Activated T-cell treated with anti-CD3 and anti-CD28 coated beads, Interleukin-2, amount 50 U/mL, for 4 hours (primary cell): Measurements from ENCODE around the gene CLCA4. TPM values are rescaled to one million over a fixed set of nuclear protein-coding genes. Genes with fewer than 3 reads are reported as not detected.
A peak's percentile ranks its signal among the peaks of the same experiment; 100 is the strongest.

ENCODE experiments used
- ATAC-seq, 2 donors: fragments of 200-7000 bp; cut with Tn5 transposase; one replicate each; pipeline ENCODE4 v1.10.0; 2021
- DNase-seq: peaks from one replicate; pipeline ENCODE4 v3.0.0-alpha.2; 2020
- H3K27me3 Mint-ChIP-seq: one replicate; pipeline ENCODE4 v1.8.0; 2021; ENCODE audit warnings: low read depth, mixed read lengths
- H3K36me3 Mint-ChIP-seq: one replicate; pipeline ENCODE4 v1.8.0; 2022; ENCODE audit warnings: mixed read lengths; ENCODE audit not compliant: insufficient read depth
- H3K4me1 Mint-ChIP-seq: one replicate; pipeline ENCODE4 v1.8.0; 2021; ENCODE audit warnings: low read depth, mixed read lengths
- H3K4me3 Mint-ChIP-seq: one replicate; pipeline ENCODE4 v1.8.0; 2021; ENCODE audit warnings: mild to moderate bottlenecking, moderate library complexity, mixed read lengths
- H3K9me3 Mint-ChIP-seq: one replicate; pipeline ENCODE4 v1.8.0; 2021; ENCODE audit warnings: mixed read lengths
- total RNA-seq, 3 donors: library from RNA; stranded (reverse); gene quantifications; one replicate each; pipeline ENCODE4 v1.2.1, GENCODE V29; 2021

Gene CLCA4
- total RNA-seq, 3 donors from 2014 or later, result 0.05 TPM; not detected in 2

- Mint-ChIP-seq H3K9me3 (peaks cover 18% of the 10 kb centered on the region), H3K36me3 (no peaks in the 10 kb centered on the region), H3K4me1 (peaks cover 3% of the 10 kb centered on the region), H3K4me3 (no peak overlapping the region), H3K27me3 (peaks cover 4% of the 10 kb centered on the region)
- DNase-seq (no peak), ATAC-seq (peak; percentile 46 to 56)
Measured at GRCh38 chr1:86616871-86617270, 70.0 kb downstream of the CLCA4 start.

GRCh38 chr1:86618358-86618757 lies 71.5 kb downstream of the CLCA4 start:
- peaks cover 8% of the 10 kb centered on the region for H3K9me3 Mint-ChIP-seq
- ATAC-seq (no peak), DNase-seq (no peak)
- no peaks in the 10 kb centered on the region for H3K36me3 Mint-ChIP-seq
- H3K27me3 Mint-ChIP-seq, result peaks cover 7% of the 10 kb centered on the region
- H3K4me3 Mint-ChIP-seq, result no peak overlapping the region
- H3K4me1 Mint-ChIP-seq, result peaks cover 3% of the 10 kb centered on the region

- ATAC-seq (no peak), DNase-seq (no peak)
- H3K27me3 Mint-ChIP-seq, result peaks cover 7% of the 10 kb centered on the region
- no peaks in the 10 kb centered on the region for H3K36me3 Mint-ChIP-seq
- H3K4me1 Mint-ChIP-seq, result peaks cover 3% of the 10 kb centered on the region
- H3K9me3 Mint-ChIP-seq, result peaks cover 6% of the 10 kb centered on the region
- no peak overlapping the region for H3K4me3 Mint-ChIP-seq
Measured at GRCh38 chr1:86619313-86619712, 72.4 kb downstream of the CLCA4 start.

- no peak overlapping the region for H3K4me3 Mint-ChIP-seq
- no peaks in the 10 kb centered on the region for H3K36me3 Mint-ChIP-seq
- DNase-seq (no peak), ATAC-seq (no peak)
- peaks cover 13% of the 10 kb centered on the region for H3K9me3 Mint-ChIP-seq
- peaks cover 3% of the 10 kb centered on the region for H3K4me1 Mint-ChIP-seq
- peaks cover 9% of the 10 kb centered on the region for H3K27me3 Mint-ChIP-seq
Measured at GRCh38 chr1:86621286-86621685, 74.4 kb downstream of the CLCA4 start.

Other genes with a start within 250 kb of the CLCA4 start
- gene ODF2L, start 150.8 kb upstream of the CLCA4 start, total RNA-seq, result 10 to 100 TPM; 10.7 to 18.7 (median 13.5) TPM
- not detected for gene CLCA2, start 122.9 kb upstream of the CLCA4 start, total RNA-seq
- under 1 TPM; 0.08 to 0.13 (median 0.08) TPM for gene CLCA1, start 78.2 kb upstream of the CLCA4 start, total RNA-seq
- 10 to 100 TPM; 40.8 to 51.1 (median 42.1) TPM for gene SH3GLB1, start 157.5 kb downstream of the CLCA4 start, total RNA-seq